GM21619 (cell line): Measurements from ENCODE around the gene KCNJ6.
"Not testable (repeated sequence)": the region's sequence is repeated elsewhere in the genome, so short reads cannot be mapped to it uniquely, and the experiment has no call there.

Experiments
- ATAC-seq: cut with Tn5 transposase; IDR thresholded peaks from one replicate; pipeline ENCODE4 v1.9.1; 2021; ENCODE audit not compliant: unreplicated experiment

The KCNJ6 gene

GRCh38 chr21:37656899-37657298 is 259.4 kb downstream of the KCNJ6 start:
- no peak for ATAC-seq

GRCh38 chr21:37655611-37656300 is 260.5 kb downstream of the KCNJ6 start:
- no peak for ATAC-seq

- no peak for ATAC-seq
Observed at GRCh38 chr21:37654596-37654995, 261.7 kb downstream of the KCNJ6 start.

GRCh38 chr21:37653201-37653600 is 263.1 kb downstream of the KCNJ6 start:
- no peak for ATAC-seq

- no peak for ATAC-seq
Observed at GRCh38 chr21:37647781-37648180, 268.5 kb downstream of the KCNJ6 start.

- ATAC-seq = not testable (repeated sequence)
Observed at GRCh38 chr21:37646761-37647160, 269.5 kb downstream of the KCNJ6 start.

- ATAC-seq = no peak
Observed at GRCh38 chr21:37645848-37646247, 270.4 kb downstream of the KCNJ6 start.

DNA sequence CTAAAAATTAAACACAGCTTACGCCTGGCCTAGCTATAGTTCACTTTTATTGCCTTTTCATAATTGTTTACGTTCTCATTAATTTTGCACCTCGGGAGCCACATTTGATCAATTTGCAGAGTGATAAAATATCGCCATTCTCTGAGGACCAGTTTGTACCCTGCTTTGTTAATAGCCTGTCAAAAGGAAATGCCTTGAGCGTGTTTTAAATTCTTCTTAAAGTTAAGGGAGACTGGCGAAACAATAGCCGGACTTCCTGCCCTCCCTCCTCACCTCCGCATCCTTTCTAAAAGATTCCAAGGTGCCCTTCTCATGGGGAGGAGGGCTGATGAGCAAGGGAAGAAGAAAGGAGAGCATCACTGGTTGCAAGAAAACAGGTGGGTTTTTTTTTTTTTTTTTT is 271.6 kb downstream of the KCNJ6 start:
- no peak for ATAC-seq

DNA sequence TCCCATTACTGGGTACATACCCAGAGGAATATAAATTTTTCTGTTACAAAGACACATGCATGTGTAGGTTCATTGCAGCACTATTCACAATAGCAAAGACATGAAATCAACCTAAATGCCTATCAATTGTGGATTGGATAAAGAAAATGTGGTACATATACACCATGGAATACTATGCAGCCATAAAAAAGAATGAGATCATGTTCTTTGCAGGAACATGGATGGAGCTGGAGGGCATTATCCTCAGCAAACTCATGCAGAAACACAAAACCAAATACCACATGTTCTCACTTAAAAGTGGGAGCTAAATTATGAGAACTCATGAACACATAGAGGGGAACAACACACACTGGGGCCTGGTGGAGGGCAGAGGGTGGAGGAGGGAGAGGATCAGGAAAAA is 272.4 kb downstream of the KCNJ6 start:
- not testable (repeated sequence) for ATAC-seq

DNA sequence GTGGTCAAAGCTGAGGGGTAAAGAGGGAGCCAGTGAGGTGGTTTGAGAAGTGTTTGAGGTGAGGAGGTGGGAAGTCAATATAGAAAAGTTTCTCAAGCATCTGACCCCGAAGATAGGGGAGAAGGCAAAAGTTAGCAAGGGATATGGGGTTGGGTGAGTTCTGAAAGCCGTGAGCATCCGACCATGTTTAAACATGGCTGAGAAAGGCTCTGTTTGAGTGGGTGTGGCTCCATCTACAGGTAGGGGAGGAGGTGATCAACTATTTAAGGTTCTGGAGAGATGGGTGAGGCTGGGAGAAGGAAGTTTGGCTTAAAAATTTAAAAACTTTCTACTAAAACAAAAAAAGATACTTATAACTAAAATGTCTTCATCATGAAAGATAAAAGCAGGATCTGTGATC is 273.8 kb downstream of the KCNJ6 start:
- ATAC-seq = no peak

DNA sequence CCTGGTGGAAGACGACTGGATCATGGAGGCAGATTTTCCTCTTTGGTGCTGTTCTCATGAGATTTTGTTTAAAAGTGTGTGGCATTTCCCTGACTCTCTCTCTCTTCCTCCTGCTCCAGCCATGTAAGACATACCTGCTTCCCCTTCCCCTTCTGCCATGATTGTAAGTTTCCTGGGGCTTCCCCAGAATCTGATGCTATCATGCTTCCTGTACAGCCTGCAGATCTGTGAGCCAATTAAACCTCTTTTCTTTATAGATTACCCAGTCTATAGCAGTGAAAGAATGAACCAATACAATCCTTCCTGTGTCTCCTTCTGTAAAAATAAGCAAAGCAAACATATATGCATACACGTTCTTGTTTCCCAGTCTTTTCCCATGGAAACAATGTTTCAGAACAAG is 276.5 kb downstream of the KCNJ6 start:
- ATAC-seq = no peak

DNA sequence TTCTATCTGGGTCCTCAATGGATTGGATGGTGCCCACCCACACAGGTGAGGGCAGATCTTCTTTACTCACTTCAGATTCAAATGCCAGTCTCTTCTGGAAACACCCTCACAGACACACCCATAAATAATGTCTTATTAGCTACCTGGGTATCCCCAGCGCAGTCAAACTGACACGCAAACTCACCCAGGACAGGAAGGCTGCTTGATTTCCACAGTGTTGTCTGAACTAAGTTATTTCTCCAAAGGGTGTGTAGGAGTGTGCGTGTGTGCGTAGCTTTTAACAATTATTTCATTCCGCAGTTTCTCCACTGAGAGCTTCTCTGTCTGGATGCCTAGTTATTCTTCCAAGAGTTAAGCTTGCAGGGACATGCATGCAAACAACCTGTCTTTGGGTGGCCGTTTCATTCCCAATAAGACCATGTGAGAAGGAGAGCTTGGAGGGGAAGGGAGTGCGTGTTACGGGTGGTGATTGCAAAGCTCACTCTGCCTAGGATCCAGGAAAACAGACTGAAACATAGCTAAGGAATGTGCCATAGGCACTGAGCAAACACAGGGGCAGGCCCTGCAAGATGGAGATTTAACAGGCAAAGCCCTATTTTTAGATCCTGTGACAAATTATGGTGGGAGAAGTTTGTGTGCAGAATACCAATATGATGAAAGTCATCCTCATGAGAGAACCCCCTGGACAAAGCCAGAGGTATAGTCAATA is 280.0 kb downstream of the KCNJ6 start:
- ATAC-seq = no peak

DNA sequence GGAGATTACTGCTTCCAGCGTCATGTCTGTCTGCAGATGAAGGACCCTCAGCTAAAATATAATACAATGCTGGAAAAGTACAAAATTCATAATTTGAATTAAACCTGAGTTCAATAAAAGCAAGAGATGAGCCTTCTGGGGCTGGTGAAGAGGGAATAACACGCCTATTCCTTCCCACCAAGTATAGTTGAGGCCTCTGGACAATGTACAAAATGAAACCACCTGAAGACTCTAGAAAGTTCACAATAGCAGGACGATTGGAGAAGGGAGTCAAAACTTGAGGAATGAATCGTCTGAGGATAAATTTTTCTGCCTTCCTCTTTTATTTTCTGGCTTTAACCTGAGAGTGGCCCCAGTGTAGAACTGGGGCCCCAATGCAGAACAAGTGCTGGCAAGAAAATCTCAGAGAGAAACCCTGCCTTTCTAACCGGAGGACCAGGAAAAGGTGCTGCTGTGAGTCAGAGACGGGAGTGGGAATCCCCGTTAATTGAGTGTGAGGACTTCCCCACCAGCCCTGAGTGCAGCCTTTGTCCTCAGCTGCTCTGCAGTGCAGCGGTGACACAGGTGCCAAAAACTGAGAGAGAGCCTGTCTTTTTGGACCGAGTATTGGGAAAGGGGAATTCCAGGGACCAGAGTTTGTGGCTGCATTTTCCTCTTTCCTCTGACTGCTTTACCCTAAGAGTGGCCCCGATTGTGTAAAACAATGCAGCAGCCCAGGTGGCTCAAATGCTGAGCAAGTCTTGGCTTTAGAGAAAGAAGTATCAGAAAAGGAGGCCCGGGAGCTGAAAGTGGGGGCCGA is 284.7 kb downstream of the KCNJ6 start:
- ATAC-seq = peak; percentile 64

DNA sequence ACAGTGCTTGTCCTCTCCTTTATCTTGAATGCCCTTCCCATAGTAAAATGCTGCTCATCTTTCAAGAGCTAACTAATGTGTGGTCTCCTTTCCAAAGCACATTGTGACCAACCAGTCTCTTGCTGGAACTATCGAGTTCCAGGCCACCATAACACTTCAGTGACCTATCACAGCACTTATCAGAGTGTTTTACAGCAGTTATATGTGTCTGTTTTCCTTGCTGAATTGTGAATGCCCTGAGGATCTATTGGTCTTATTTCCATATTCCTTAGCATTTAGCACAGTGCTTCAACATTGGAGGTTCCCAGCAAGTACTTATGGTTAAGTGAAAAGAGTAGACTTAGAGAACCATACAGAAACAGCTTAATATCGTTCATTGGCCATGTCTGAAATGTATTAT is 285.4 kb downstream of the KCNJ6 start:
- no peak for ATAC-seq

GRCh38 chr21:37628362-37628761 is 287.9 kb downstream of the KCNJ6 start:
- no peak for ATAC-seq

DNA sequence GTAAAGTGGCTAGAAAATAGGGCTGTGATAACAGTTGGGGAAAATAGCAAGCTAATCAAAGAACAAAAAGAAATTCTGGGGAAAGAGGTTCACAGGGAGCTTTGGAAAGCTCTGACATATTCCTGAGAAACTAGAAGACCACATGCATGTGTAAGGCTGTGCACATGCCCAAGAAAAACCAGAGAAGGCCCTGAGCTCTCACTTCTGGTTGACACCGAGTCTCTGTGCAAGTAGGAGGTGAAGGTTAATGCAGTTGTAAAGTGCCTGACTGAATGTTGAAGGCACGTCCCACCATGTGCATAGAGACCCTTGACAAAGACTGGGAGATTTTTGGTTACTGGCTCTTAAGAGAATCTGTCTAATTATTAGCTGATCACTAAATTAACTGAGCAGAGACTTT is 288.7 kb downstream of the KCNJ6 start:
- ATAC-seq = no peak

GRCh38 chr21:37627074-37627473 is 289.2 kb downstream of the KCNJ6 start:
- no peak for ATAC-seq

- ATAC-seq = no peak
Observed at GRCh38 chr21:37626320-37626719, 289.9 kb downstream of the KCNJ6 start.

DNA sequence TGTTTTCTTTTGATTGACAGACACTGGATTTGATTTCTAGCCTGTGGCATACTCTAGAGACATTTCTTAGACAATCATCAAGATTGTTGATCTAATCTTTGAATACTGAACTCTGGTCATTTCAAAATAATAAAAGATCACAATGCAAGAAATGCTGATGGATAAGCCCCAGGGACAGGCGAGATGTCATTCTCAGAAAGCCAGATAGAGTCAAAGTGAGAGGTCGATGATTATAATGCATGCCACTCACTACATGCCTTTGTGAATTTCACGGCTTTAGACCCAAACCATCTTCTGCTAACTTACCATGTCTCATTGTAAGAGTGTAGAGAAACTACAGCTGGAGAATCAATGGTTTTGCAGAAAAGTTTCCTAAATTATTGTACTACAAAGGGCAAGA is 292.6 kb downstream of the KCNJ6 start:
- no peak for ATAC-seq

GRCh38 chr21:37623183-37623582 is 293.1 kb downstream of the KCNJ6 start:
- no peak for ATAC-seq

GRCh38 chr21:37622755-37623154 is 293.5 kb downstream of the KCNJ6 start:
- ATAC-seq = no peak

DNA sequence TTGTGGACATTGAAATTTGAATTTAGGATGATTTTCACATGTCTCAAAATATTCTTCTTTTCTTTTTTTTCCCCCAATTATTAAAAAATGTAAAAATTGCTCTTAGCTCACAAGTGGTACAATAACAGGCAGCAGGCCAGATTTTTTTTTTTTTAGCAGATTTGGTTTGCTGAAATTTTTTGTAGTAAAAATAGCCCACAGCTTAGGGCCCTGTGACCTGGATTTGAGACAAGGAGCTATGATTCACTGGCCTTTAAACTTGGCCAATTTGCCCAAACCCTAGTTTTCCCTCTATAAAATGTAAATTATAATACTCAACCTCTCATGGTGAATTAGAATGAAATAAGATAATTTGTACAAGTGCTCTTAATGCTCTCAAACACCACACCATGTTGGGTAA is 295.9 kb downstream of the KCNJ6 start:
- ATAC-seq = no peak
